NCI-H187 (cell line): ENCODE measurements around the gene GSTA1.
"Not testable (repeated sequence)": the region's sequence is repeated elsewhere in the genome, so short reads cannot be mapped to it uniquely, and the experiment has no call there.

ENCODE experiments used
- DNase-seq, 2 experiments: peaks; one replicate each; lab custom pipeline; 2025; lab: John Stamatoyannopoulos, UW

Gene GSTA1

DNA sequence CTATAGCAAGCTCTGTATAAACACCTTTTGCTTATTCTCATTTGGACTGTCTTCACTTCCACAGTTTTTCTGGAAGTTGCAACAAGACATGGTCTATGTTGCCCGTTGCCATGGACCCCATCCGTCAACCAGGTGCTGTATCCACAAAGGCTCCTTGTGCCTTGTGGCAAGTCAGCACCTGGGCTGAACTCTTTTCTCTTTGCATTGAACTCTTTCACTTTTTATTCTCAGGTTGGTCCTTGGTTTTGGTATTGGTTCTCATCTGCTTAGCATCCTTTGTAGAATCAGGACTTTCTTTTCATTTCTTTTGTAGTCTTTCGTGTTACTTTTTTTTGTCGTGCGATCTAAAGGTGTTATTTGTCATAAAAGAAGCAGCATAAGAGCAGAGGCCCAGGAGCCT lies 5.0 kb upstream of the GSTA1 start:
- DNase-seq, result no peak

DNA sequence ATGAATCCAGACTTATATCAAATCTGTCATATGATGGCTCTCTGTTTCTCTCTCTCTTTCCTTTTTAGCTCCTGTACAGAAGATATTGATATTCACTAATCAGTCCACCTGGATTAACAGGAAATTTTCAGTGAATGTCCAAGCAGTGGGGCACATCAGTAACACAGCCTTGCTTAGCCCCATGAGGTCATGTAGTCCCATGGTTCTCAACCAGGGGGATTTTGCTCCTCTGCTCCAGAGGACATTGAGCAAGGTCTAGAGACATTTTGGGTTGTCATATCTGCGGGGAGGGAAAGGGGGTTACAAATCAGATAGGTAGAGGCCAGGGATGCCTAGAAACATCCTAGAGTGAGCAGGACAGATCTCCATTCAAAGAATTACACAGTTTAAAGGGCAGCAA lies 810 bp downstream of the GSTA1 start:
- no peak for DNase-seq

DNA sequence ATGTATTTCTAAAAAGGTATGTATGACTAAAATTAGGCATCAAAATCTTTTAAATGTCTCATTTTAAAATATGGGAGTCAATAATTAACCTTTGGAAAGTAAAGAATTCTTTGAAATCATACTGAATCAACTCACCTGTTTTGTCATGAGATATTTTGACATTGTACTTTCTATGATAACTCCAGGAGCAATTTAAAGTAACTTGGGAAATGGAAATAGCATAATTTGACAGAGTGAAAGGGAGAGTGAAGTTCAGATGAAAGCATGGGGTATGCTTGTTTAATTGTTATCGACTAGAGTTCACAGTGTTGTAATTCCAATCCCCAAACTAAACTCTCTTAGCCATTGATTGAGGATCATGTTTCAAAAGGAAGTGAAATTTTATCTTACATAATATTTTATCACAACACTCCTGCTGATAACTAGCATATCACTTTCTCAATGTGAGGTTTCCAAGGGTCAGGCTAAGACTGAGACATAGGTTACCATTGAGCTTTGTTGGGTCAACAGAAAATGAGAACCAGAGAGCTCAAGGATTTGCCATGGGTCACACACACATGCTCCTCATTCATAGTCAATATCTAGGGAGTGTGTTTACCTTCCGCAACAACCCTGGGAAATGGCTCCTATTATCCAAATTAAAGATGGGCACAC lies 2.3 kb downstream of the GSTA1 start:
- no peak for DNase-seq

DNA sequence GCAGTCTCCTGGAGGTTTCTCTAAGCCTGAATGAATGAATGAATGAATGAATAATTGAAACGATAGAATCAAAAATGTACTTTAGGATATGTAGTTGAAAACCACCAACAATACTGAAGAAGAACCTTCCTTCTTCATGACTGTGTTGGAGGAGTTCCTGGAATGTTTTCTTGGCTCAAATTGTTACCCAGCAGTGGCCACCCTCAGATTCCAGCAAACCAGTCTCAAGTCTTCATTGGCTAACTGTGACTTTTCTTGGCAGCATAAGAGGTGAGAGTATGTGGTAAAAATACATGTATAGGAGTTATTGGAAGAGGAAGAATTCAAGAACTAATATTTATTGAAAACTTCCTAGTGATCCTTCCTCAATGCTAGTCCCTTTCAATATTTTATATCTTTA lies 4.3 kb downstream of the GSTA1 start:
- DNase-seq, result not testable (repeated sequence)

DNA sequence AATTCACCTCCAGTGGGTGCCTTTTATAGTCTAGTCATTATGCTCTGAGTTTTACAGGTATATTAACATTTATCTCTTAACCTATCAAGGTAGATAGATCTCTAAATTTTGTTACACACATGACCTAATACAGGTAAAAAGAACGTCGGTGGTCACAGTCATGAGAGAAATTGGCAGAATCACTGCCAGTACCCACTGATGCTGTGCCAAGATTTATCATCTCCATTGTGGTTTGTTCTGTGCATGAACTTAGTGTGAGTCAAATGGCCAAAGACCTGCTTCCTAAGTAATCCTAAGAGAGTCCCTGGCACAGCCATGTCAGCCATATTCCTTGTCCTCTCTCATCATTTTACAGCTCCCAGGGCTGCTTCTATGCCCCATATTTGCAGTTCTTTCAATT lies 9.2 kb downstream of the GSTA1 start:
- not testable (repeated sequence) for DNase-seq

DNA sequence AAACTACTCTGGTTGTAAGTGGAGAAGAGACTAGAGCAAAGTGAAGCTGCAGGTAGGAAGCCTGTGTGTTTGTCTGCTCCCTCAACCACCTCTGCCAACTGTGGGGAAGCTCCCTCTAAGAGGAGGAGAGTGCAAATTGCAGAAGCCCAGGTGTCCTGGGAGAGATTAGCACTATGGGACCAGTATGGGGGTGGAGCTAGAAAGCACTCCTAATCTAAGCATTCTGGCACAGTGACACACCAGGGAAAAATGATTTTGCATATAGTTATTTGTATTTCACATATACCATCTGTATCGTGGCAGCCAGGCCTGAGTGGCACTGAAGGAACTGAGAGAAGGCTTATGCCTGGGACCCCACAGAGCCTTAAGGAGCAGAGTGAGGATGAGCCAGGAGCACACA lies 12.8 kb downstream of the GSTA1 start:
- no peak for DNase-seq

DNA sequence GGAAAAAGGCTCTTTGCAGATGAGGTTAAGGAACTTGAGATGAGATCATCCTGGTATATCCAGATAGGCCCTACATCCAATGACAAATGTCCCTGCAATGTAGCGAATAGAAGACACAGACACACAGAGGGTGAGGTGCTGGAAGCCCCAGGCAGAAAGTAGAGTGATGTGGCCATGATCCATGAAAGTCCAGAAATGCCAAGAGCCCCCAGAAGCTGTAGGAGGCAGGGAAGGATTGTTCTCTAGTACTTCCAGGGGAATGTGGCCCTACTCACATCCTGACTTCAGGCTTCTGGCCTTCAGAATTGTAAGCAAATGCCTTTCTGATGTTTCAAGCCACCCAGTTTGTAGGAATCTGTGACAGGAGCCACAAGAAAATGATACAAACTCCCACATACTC lies 14.0 kb downstream of the GSTA1 start:
- not testable (repeated sequence) for DNase-seq

DNA sequence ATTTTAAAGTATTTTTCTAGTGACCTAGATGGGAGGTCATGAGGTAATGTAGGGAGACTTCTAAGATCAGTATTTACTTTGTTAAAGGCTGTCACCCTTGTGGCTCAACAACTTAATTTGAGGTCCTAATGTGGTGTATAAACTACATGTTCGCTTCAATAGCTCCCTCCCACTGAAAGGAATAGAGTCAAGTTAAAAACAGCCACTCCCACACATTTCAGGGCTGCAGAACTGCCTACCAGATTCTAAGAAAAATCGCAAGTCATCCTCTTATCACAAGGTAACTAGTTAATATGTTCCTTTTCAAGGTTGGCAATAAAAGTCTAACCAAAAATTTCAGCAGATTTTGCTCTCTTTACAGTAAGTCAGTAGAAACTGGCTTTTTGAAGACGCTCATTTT lies 15.1 kb downstream of the GSTA1 start:
- no peak for DNase-seq

DNA sequence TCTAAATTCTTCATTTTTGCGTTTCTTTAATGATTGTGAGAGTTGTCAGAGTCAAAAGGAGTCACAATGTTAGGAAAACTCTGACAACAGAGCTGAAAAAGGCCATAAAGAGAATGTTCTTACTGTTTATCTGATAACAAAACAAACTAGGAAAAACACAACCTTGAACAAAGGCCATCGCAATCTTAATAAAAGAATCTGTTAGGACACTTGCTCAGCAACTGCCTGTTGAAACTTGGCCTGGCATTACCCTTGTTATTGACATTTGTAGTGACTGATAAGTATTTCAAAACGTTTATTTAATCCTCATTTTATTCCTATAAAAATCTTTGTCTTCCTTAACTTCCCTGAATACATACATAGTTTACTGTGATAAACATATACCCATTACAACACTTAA lies 15.7 kb downstream of the GSTA1 start:
- DNase-seq, result no peak

DNA sequence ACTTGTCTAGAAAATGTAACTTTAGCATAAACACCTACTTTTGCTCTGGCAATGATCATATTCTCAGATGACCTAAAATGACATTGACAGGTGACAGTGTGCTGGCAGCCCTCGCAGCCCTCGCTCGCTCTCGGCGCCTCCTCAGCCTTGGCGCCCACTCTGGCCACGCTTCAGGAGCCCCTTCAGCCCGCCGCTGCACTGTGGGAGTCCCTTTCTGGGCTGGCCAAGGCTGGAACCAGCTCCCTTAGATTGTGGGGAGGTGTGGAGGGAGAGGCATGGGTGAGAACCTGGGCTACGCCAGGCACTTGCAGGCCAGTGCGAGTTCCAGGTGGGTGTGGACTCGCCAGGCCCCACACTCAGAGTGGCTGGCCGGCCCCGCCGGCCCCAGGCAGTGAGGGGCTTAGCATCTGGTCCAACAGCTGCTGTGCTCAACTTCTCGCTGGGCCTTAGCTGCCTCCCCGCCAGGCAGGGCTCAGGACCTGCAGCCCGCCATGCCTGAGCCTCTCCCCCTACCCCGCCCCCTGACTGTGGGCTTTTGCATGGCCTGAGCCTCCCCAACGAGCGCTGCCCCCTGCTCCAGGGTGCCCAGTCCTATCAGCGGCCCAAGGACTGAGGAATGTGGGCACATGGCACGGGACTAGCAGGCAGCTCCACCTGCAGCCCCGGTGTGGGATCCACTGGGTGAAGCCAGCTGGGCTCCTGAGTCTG lies 17.2 kb downstream of the GSTA1 start:
- DNase-seq, result no peak

DNA sequence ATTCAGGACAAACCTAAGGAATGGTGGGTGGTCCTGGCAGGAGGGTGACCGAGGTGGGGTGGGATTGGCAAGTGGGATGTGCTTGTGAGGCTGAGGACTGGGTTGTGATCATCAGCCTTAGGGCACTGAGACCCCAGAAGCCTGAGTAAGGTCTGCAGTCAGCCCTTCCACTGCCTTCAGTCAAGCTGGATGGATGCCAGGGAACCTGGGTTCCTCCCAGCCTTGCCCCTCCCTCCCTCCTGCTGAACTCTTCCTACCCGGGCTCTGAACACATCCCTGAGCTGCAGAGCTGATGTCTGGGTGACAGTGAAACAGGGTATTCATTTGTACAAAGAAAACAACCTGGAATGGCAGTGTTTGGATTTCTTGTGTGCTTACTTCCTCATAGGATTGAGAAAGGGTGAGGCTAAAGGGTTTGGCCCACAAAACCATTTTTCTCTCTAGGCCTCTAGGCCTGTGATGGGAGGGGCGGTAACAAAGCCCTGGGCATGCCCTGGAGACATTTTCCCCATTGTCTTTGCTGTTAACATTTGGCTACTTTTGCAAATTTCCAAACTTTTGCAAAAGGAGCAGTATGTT lies 20.8 kb downstream of the GSTA1 start:
- DNase-seq, result not testable (repeated sequence)

DNA sequence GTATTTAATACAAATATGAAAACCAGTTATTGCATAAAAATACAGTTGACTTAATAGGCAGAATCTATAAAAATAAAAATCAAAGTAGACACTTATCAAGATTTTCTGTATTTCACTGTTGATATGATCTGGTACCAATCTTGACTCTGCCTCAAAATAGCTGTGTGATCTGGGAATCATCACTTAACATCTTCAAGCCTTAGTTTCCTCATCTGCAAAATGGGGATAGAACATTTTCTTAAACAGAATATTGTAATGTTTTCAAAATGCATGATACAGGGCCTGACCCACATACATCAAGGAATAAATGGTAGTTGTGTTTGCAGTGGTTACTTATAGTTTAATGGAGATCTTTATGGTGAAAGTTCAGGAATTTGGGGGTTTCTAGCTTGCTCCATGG lies 21.4 kb downstream of the GSTA1 start:
- not testable (repeated sequence) for DNase-seq

DNA sequence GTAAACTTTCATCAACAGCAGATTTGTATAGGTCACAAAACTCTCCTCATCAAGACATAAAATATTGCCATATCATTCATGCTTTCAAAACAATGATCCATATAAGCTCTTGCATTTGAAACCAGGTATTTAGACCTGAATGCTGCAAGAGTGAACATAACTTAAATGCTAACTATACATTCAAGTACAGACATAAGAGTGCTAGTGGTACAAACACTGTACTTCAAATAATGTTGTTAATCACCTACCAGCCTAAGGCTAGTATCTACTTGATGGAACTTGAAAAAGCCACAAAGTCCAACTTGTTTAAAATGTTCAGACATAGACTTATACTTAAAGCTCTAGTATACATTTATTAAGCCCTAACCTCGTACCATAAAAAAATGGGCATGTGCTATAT lies 24.4 kb downstream of the GSTA1 start:
- DNase-seq, result no peak

DNA sequence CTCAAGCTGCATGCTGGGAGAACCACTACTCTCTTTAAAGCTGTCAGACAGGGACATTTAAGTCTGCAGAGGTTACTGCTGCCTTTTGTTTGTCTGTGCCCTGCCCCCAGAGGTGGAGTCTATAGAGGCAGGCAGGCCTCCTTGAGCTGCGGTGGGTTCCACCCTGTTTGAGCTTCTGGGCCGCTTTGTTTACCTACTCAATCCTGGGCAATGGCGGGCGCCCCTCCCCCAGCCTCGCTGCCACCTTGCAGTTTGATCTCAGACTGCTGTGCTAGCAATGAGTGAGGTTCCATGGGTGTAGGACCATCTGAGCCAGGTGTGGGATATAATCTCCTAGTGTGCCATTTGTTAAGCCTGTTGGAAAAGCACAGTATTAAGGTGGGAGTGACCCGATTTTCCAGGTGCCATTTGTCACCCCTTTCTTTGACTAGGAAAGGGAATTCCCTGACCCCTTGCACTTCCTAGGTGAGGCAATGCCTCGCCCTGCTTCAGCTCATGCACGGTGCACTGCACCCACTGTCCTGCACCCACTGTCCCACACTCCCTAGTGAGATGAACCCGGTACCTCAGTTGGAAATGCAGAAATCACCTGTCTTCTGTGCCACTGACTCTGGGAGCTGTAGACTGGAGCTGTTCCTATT lies 26.8 kb downstream of the GSTA1 start:
- not testable (repeated sequence) for DNase-seq

DNA sequence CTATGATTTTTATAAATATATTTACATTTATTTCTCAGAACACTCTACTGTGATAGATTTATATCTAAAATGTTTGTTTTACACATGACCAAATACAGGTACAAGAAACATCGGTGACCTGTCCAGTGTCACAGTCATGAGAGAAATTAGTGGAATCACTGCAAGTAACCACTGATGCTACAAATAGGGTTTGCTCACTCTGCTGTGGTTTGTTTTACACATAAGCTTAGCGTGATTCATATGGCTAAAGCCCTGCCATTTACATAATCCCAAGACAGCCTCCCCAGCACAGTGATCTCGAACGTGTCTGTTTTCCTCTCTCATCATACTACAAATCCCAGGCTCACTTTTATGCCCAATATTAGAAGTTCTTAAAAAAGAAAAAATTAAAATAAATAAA lies 34.2 kb downstream of the GSTA1 start:
- not testable (repeated sequence) for DNase-seq

DNA sequence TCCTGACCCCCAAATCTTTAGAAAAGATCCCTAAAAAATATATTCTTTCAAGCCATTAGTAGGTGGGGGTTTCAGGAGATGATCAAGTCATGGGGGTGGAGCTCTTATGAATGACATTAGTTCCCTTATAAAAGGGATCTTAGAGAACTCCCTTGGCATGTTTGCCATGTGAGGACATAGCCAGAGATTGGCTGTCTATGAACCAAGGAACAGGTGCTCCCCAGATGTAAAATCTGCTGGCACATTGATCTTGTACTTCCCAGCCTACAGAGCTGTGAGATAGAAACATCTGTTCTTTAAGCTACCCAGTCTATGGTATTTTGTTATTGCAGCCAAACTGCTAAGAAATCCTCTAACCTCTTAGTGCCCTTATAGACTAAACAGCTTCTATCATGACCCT lies 36.0 kb downstream of the GSTA1 start:
- not testable (repeated sequence) for DNase-seq

DNA sequence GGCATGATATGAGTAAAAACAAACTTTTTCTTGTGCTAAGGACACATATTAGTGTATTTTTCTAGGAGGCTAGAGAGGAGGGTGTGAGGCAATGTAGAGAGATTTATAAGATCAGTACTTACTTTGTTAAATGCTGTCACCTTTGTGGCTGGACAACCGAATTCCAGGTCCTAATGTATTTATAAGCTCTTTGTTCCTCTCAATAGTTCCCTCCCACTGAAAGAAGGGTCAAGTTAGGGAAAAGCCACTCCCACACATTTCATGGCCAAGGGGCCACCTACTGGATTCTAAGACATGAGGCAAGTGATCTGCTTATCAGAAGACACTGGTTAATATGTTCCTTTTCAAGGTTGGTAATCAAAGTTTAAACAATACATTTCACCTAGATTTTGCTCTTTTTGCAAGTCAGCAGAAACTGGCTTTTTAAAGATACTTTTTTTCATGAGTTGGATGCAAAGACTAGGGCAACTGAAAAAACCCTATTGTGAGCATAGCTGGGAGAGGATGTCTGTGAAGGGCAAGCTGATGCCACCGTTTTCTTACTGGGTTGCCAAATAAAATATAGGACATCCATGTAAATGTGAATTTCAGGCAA lies 40.2 kb downstream of the GSTA1 start, which contains the start of gene GSTA2:
Gene GSTA2 (minus strand): TSS at position 154 of the 595 bp plus-strand sequence. CDS start 5,528 bp downstream, outside the sequence.
- not testable (repeated sequence) for DNase-seq

DNA sequence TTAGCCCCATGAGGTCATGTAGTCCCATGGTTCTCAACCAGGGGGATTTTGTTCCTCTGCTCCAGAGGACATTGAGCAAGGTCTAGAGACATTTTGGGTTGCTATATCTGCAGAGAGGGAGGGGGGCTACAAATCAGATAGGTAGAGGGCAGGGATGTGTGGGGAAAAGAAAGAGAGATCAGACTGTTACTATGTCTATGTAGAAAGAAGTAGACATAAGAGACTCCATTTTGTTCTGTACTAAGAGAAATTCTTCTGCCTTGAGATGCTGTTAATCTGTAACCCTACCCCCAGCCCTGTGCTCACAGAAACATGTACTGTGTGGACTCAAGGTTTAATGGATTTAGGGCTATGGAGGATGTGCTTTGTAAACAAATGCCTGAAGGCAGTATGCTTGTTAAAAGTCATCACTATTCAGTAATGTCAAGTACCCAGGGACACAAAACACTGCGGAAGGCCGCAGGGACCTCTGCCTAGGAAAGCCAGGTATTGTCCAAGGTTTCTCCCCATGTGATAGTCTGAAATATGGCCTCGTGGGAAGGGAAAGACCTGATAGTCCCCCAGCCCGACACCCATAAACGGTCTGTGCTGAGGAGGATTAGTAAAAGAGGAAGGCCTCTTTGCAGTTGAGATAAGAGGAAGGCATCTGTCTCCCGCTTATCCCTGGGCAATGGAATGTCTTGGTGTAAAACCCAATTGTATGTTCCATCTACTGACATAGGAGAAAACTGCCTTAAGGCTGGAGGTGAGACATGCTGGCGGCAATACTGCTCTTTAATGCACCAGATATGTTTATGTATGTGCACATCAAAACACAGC lies 41.7 kb downstream of the GSTA1 start:
- DNase-seq, result not testable (repeated sequence)

DNA sequence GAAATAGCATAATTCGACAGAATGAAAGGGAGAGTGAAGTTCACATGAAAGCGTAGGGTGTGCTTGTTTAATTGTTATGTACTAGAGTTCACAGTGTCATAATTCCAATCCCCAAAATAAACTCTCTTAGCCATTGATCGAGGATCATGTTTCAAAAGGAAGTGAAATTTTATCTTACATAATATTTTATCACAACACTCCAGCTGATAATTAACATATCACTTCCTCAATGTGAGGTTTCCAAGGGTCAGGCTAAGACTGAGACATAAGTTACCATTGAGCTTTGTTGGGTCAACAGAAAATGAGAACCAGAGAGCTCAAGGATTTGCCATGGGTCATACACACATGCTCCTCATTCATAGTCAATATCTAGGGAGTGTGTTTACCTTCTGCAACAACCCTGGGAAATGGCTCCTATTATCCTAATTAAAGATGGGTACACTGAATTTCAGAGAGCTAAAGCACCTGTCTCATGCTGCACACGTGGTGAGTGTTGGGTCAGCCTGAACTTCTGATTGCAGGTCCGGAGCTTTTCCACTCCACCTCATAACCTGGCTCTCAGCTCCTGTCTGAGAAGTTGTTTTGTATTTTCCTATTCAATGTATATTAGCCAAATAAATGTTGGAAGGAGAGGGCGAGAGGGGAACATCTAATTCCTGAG lies 43.4 kb downstream of the GSTA1 start:
- no peak for DNase-seq

DNA sequence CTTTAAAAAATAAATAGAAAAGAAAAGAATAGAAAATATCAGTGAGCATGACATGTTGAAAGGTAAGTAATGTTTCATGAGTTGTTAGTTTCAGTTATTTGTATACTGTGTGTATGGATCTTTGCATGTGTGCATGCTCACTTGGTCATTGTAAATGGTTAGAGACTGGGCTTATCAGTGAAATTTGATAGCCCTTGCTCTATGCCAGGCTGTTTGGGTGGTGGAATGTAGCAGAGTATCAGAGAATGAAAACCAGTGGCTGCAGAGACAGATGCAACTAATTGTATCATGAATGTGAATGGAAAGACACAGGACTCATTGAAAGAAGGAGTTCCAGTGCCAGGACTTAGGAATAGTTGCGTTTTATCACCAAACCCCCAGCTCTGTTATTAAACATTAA lies 44.5 kb downstream of the GSTA1 start:
- no peak for DNase-seq
